ENCODE measurements around the gene SATB1. TPM values are rescaled to one million over a fixed set of nuclear protein-coding genes. Genes with fewer than 3 reads are reported as not detected.

SATB1 gene
- total RNA-seq, 2 experiments from 2014 or later = 268 to 273 TPM

DNA sequence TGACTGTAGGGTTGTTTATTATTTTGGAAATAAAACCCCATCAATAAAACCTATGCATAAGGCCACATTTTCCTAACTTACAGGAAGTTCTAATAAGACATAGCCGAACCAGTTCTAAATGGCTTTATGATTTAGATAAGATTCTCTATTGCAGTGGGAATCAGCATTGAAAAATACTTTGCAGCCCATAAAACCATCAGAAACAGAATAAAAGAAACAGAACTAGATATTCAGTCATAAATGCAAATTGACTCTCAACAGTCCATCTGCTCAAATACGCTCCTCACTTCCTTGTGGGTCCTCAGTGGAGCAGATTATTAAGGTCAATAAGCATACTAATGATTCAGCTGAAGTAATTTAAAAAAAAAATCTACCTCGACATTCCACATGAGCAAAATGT lies 8.8 kb downstream of the SATB1 start:
- Mint-ChIP-seq H3K4me3 (peak overlapping the region; percentile 63), H3K4me1 (ENCODE audit: low read depth) (peaks cover 88% of the 10 kb centered on the region), H3K9me3 (ENCODE audit: insufficient read depth) (no peaks in the 10 kb centered on the region), H3K27me3 (ENCODE audit: low read depth) (no peaks in the 10 kb centered on the region), H3K36me3 (ENCODE audit: low read depth) (peaks cover 90% of the 10 kb centered on the region), H3K27ac (peak overlapping the region; percentile 72)
- ChIA-PET CTCF (interaction anchor here (1.4 to 6.4 kb wide), 4 partner anchors 8 to 30 kb away, joined by 3 to 42 read pairs (median 7); no protein-coding TSS in a partner anchor), POLR2A (interaction anchor here (12.9 kb wide), 1 partner anchor 17 kb away, joined by 265 read pairs; no protein-coding TSS in a partner anchor)
- ATAC-seq (no peak), DNase-seq (no peak)

DNA sequence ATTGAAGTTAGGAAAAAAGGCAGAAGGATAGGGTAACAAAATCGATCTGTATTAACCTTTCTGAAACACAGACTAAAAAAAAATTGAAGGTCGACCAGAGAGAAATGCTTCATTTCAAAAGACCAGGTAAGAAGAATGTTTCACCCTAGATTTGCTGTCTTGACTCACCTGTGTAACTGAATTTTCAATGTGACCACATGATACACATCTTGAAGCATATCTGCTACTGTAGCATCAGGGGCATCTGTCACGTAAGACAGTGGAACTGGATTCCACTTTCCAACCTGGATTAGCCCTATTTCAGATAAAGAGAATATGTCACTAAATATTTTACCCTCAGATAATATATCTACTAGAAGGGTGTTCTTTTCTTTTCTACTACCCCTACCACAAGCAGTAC lies 9.3 kb downstream of the SATB1 start:
- H3K27ac Mint-ChIP-seq = peak overlapping the region; percentile 72
- no peaks in the 10 kb centered on the region for H3K9me3 Mint-ChIP-seq (ENCODE audit: insufficient read depth)
- H3K4me3 Mint-ChIP-seq = peak overlapping the region; percentile 63
- ATAC-seq = peak; percentile 31
- H3K36me3 Mint-ChIP-seq (ENCODE audit: low read depth) = peaks cover 89% of the 10 kb centered on the region
- DNase-seq = no peak
- H3K27me3 Mint-ChIP-seq (ENCODE audit: low read depth) = no peaks in the 10 kb centered on the region
- ChIA-PET CTCF (interaction anchor here (6.4 kb wide), 1 partner anchor 15 kb away, joined by 42 read pairs; no protein-coding TSS in a partner anchor), POLR2A (interaction anchor here (1.1 to 12.9 kb wide), 4 partner anchors 10 to 28 kb away, joined by 3 to 265 read pairs (median 4); partner anchors contain the start of gene SATB1)
- peaks cover 88% of the 10 kb centered on the region for H3K4me1 Mint-ChIP-seq (ENCODE audit: low read depth)

DNA sequence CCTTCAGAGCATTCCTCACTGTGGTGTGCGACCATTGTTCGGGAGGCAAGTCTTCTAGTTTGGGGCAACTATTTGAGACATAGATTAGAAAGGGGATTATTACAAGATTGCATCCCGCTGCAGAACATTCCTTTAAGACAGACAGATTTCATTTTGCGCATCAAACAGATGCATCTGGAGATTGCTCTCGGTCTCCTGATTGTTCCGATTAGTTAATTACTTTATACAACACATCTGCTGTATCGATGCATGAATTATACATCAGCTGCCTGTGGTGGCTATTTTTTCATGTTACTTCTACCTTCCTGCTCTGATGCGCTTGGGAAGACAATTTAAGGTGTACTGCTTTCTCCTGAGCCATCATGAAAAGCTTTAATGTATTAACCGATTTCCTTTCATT lies 10.0 kb downstream of the SATB1 start:
- H3K27me3 Mint-ChIP-seq (ENCODE audit: low read depth) = no peaks in the 10 kb centered on the region
- H3K9me3 Mint-ChIP-seq (ENCODE audit: insufficient read depth) = no peaks in the 10 kb centered on the region
- H3K4me3 Mint-ChIP-seq = peak overlapping the region; percentile 60
- ATAC-seq (no peak), DNase-seq (no peak)
- POLR2A ChIA-PET = interaction anchor here (1.1 to 12.9 kb wide), 4 partner anchors 10 to 29 kb away, joined by 3 to 265 read pairs (median 4); partner anchors contain the start of gene SATB1
- peaks cover 88% of the 10 kb centered on the region for H3K36me3 Mint-ChIP-seq (ENCODE audit: low read depth)
- CTCF ChIA-PET = interaction anchor here (0.9 to 1.7 kb wide), 5 partner anchors 14 to 343 kb away, joined by 3 to 4 read pairs (median 3); no protein-coding TSS in a partner anchor
- peak overlapping the region; percentile 73 for H3K27ac Mint-ChIP-seq
- peaks cover 87% of the 10 kb centered on the region for H3K4me1 Mint-ChIP-seq (ENCODE audit: low read depth)

DNA sequence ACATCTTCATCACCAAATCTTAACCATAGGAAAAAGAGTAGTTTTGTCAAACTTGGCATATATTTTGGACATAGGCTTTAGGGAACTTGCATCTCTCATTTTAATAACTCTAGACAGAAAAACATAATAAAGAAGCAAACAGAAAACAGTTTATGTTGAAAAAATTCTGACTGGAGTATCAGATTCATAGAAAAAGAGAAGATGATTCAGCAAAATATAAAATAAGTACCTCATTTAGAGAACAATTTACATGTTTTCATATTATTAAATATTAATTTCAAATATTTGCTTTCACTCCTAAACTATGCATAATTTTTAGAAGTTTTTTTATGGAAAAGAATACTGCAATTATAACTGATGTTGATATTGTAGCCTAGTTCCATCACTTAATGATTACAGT lies 12.5 kb downstream of the SATB1 start:
- Mint-ChIP-seq H3K36me3 (ENCODE audit: low read depth) (peaks cover 85% of the 10 kb centered on the region), H3K4me1 (ENCODE audit: low read depth) (peaks cover 87% of the 10 kb centered on the region), H3K27me3 (ENCODE audit: low read depth) (no peaks in the 10 kb centered on the region), H3K9me3 (ENCODE audit: insufficient read depth) (no peaks in the 10 kb centered on the region), H3K4me3 (peak overlapping the region; percentile 63), H3K27ac (peak overlapping the region; percentile 40)
- no peak for ATAC-seq
- DNase-seq = no peak
- ChIA-PET CTCF (interaction anchor here (0.6 kb wide), 1 partner anchor 23 kb away, joined by 3 read pairs; no protein-coding TSS in a partner anchor), POLR2A (no interaction called here)

DNA sequence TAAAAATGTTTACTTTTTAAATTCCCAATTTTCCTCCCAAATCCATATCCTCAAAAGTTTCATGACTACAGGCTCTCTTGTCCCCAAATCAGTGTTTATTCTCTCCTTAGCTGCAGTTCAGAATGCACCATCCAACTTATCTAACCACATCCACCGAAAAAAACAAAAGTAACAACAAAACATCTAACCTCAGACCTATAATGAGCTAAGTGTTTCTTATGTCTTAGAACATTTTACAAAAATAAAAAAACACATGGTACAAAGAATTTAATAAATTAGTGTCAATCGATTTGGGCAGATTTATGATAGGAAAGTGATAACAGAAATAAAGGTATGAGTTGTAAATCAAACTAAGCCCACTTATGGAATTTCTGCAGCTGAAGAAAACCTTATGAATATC lies 13.6 kb downstream of the SATB1 start:
- DNase-seq (no peak), ATAC-seq (peak; percentile 44)
- peaks cover 84% of the 10 kb centered on the region for H3K36me3 Mint-ChIP-seq (ENCODE audit: low read depth)
- H3K9me3 Mint-ChIP-seq (ENCODE audit: insufficient read depth) = no peaks in the 10 kb centered on the region
- peak overlapping the region; percentile 63 for H3K4me3 Mint-ChIP-seq
- POLR2A ChIA-PET = interaction anchor here (0.6 to 2.0 kb wide), 8 partner anchors 10 to 33 kb away, joined by 3 to 18 read pairs (median 4); no protein-coding TSS in a partner anchor
- CTCF ChIA-PET = interaction anchor here (0.9 kb wide), 2 partner anchors 8 to 347 kb away, joined by 5 read pairs; no protein-coding TSS in a partner anchor
- peak overlapping the region; percentile 71 for H3K27ac Mint-ChIP-seq
- no peaks in the 10 kb centered on the region for H3K27me3 Mint-ChIP-seq (ENCODE audit: low read depth)
- H3K4me1 Mint-ChIP-seq (ENCODE audit: low read depth) = peaks cover 87% of the 10 kb centered on the region

DNA sequence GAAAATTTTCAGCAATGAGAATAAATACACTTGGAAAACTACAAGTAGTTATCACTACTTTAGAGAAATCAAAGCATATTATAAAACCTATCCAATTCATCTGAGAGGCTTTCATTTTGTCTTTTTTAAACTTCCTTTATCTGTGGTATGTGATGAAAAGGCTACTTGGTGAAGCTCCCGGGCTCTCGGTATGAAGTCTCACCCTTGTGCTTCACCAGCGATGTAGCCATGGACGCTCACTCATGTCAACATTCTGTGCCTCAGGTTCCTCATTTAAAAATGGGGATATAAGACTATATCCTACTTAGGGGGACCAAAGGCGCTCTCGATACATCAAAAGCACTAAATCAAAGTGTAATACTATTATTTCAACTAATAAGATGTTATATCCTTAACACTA lies 14.9 kb downstream of the SATB1 start:
- peak overlapping the region; percentile 37 for H3K27ac Mint-ChIP-seq
- no peaks in the 10 kb centered on the region for H3K9me3 Mint-ChIP-seq (ENCODE audit: insufficient read depth)
- ATAC-seq (peak; percentile 50), DNase-seq (no peak)
- H3K36me3 Mint-ChIP-seq (ENCODE audit: low read depth) = peaks cover 84% of the 10 kb centered on the region
- ChIA-PET CTCF (interaction anchor here (0.8 to 1.2 kb wide), 2 partner anchors 20 to 149 kb away, joined by 3 read pairs; no protein-coding TSS in a partner anchor), POLR2A (interaction anchor here (1.7 kb wide), 1 partner anchor 33 kb away, joined by 4 read pairs; no protein-coding TSS in a partner anchor)
- H3K4me1 Mint-ChIP-seq (ENCODE audit: low read depth) = peaks cover 88% of the 10 kb centered on the region
- no peaks in the 10 kb centered on the region for H3K27me3 Mint-ChIP-seq (ENCODE audit: low read depth)
- H3K4me3 Mint-ChIP-seq = peak overlapping the region; percentile 42

DNA sequence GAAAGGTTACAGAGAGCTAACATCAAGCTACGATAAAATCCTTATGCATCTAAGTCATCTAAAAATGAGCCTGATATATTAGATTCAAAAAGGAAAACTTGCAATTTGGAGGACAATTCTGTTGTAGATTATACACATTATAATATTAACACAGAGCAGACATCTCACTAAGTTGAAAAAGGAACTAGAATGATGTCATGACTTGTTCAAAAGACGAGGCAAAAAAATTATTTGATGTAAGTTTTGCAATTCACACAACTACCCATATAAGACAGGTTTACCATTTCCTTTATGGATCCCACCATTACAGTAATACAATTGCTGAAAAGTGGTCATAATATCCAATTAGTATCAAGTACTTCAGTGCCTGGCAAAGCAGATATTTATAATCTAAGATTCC lies 15.9 kb downstream of the SATB1 start:
- Mint-ChIP-seq H3K27ac (peak overlapping the region; percentile 14), H3K4me3 (peak overlapping the region; percentile 16), H3K4me1 (ENCODE audit: low read depth) (peaks cover 88% of the 10 kb centered on the region), H3K27me3 (ENCODE audit: low read depth) (no peaks in the 10 kb centered on the region), H3K9me3 (ENCODE audit: insufficient read depth) (no peaks in the 10 kb centered on the region), H3K36me3 (ENCODE audit: low read depth) (peaks cover 84% of the 10 kb centered on the region)
- POLR2A ChIA-PET = interaction anchor here (0.7 to 1.7 kb wide), 3 partner anchors 8 to 34 kb away, joined by 3 to 4 read pairs (median 3); no protein-coding TSS in a partner anchor
- CTCF ChIA-PET = interaction anchor here (0.8 to 2.9 kb wide), 5 partner anchors 13 to 349 kb away, joined by 3 to 15 read pairs (median 3); no protein-coding TSS in a partner anchor
- no peak for DNase-seq
- ATAC-seq = no peak

DNA sequence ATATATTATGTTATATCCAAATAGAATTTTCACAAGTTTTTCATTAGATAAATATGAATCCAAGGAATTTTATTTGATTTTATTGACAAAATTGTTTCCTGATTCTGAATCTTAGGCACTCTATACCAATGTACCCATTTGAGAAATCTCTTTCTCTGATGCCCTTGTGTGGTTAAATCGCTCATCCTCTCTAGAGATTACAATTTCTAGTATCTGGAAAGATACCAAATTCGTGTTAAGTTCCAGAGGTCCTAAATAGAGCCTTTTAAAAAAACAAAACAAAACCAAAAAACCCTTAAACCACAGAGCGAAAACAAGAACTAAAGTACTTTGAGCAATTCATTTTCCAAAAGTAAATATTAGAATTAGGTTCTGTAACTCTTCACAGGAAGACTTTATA lies 20.0 kb downstream of the SATB1 start:
- peak overlapping the region; percentile 4 for H3K4me3 Mint-ChIP-seq
- ChIA-PET CTCF (interaction anchor here (1.0 to 4.5 kb wide), 5 partner anchors 10 to 583 kb away, joined by 3 to 32 read pairs (median 6); no protein-coding TSS in a partner anchor), POLR2A (no interaction called here)
- H3K27me3 Mint-ChIP-seq (ENCODE audit: low read depth) = no peaks in the 10 kb centered on the region
- H3K9me3 Mint-ChIP-seq (ENCODE audit: insufficient read depth) = no peaks in the 10 kb centered on the region
- peak overlapping the region; percentile 27 for H3K27ac Mint-ChIP-seq
- peaks cover 92% of the 10 kb centered on the region for H3K36me3 Mint-ChIP-seq (ENCODE audit: low read depth)
- ATAC-seq = no peak
- no peak for DNase-seq
- H3K4me1 Mint-ChIP-seq (ENCODE audit: low read depth) = peaks cover 94% of the 10 kb centered on the region

DNA sequence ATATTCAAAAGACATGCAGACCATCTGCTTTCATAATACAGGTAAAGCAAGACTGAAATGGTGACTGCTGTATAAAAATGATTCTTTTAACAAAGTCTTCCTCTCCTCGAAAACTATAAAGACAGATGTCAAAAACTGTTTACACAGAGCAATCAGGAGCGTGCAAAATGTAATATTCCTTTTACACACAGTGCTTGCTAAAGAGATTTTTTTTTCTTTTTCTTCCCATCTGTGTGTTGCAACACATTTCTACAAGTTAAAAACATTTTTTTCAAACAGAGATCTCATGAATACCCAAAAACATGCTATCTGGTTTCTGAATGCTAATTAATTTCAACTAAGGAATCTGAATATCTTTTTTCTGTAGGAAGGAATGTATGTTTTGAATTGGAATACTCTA lies 22.1 kb downstream of the SATB1 start:
- no peaks in the 10 kb centered on the region for H3K27me3 Mint-ChIP-seq (ENCODE audit: low read depth)
- H3K27ac Mint-ChIP-seq = peak overlapping the region; percentile 71
- peak overlapping the region; percentile 58 for H3K4me3 Mint-ChIP-seq
- H3K9me3 Mint-ChIP-seq (ENCODE audit: insufficient read depth) = no peaks in the 10 kb centered on the region
- no peak for DNase-seq
- H3K4me1 Mint-ChIP-seq (ENCODE audit: low read depth) = peaks cover 90% of the 10 kb centered on the region
- ATAC-seq = no peak
- H3K36me3 Mint-ChIP-seq (ENCODE audit: low read depth) = peaks cover 96% of the 10 kb centered on the region
- POLR2A ChIA-PET = interaction anchor here (1.8 kb wide), 1 partner anchor 21 kb away, joined by 5 read pairs; no protein-coding TSS in a partner anchor
- CTCF ChIA-PET = interaction anchor here (1.3 to 3.5 kb wide), 3 partner anchors 13 to 355 kb away, joined by 3 to 36 read pairs (median 5); no protein-coding TSS in a partner anchor

DNA sequence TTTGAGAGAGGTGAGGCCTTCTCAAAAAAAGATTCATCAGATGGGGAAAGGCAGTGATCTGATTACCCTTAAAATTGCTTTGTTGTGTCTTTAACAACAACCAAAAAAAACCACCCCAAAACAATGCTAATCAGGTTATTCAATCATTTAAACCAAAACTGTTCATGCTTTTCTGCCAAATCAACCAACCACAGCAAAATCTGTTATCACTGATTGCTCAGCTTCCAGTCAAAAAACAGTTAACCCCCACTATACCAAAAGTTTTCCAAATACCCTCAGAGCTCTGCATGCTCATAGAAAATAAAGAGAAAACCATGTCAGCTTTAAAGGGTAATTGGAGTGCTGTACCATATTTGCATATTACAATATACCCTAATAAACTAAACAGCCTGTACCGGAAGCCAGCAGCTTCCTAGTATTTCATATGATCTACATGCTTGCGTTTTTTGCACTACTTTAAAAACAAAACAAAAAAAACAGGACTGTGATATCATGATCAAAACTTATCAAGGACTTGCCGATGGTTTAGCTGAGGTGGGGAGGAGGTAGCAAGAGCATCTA lies 22.8 kb downstream of the SATB1 start:
- DNase-seq (no peak), ATAC-seq (peak; percentile 29)
- H3K9me3 Mint-ChIP-seq (ENCODE audit: insufficient read depth) = no peaks in the 10 kb centered on the region
- peaks cover 91% of the 10 kb centered on the region for H3K4me1 Mint-ChIP-seq (ENCODE audit: low read depth)
- H3K27ac Mint-ChIP-seq = peak overlapping the region; percentile 71
- H3K4me3 Mint-ChIP-seq = peak overlapping the region; percentile 58
- ChIA-PET POLR2A (interaction anchor here (1.1 to 1.8 kb wide), 6 partner anchors 9 to 131 kb away, joined by 3 to 8 read pairs (median 5); no protein-coding TSS in a partner anchor), CTCF (interaction anchor here (0.7 to 3.5 kb wide), 11 partner anchors 9 to 586 kb away, joined by 3 to 36 read pairs (median 4); no protein-coding TSS in a partner anchor)
- H3K27me3 Mint-ChIP-seq (ENCODE audit: low read depth) = no peaks in the 10 kb centered on the region
- H3K36me3 Mint-ChIP-seq (ENCODE audit: low read depth) = peaks cover 97% of the 10 kb centered on the region

DNA sequence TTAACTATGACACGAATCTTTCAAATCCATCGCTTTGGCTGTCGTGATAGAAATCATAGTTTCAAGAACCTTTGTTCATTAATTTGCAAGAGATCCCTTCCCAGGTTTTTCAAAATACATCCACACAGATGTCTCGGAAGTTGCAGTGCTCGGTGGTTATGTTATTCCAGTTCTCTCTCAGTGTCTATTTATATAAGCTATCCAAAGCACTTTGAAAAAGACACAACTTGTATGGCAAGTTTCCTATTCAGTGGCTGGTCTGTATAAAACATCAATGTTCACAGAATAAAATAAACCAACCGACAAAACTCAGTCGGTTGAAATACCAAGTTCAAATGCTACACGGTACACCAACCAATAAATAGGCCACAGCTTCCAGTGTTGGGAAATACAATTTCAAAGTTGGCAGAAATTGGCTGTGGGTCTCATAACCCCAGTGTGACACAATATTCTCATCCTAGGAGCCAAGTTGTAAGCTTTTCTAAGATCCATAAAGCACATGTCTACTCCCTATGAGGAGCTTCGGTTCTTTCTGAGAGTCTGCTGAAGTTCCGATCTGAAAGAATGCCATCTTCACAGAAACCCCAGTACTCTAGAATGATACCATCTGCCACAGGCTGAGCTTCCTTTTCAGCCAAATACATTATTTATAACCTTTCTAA lies 23.7 kb downstream of the SATB1 start:
- POLR2A ChIA-PET = interaction anchor here (0.6 to 1.8 kb wide), 8 partner anchors 9 to 412 kb away, joined by 3 to 8 read pairs (median 4); no protein-coding TSS in a partner anchor
- ATAC-seq (peak; percentile 37), DNase-seq (no peak)
- H3K27ac Mint-ChIP-seq = peak overlapping the region; percentile 71
- CTCF ChIA-PET = interaction anchor here (0.8 to 3.5 kb wide), 10 partner anchors 8 to 587 kb away, joined by 3 to 36 read pairs (median 4); no protein-coding TSS in a partner anchor
- H3K27me3 Mint-ChIP-seq (ENCODE audit: low read depth) = no peaks in the 10 kb centered on the region
- H3K4me1 Mint-ChIP-seq (ENCODE audit: low read depth) = peaks cover 89% of the 10 kb centered on the region
- peak overlapping the region; percentile 44 for H3K4me3 Mint-ChIP-seq
- no peaks in the 10 kb centered on the region for H3K9me3 Mint-ChIP-seq (ENCODE audit: insufficient read depth)
- H3K36me3 Mint-ChIP-seq (ENCODE audit: low read depth) = peaks cover 98% of the 10 kb centered on the region

Data from activated CD8-positive, alpha-beta T cell treated with anti-CD3 and anti-CD28 coated beads, Interleukin-2, amount 10 ng/mL, durations not matched to agents 7 days and 5 days (primary cell).